22Rv1 (cell line): ENCODE data around the gene MC5R.

Source experiments
- ZFX ChIP-seq: fragments of 450-650 bp; IDR thresholded peaks from 2 replicates; pipeline ENCODE4 v1.6.1; 2017; ENCODE audit warnings: antibody characterized with exemption, borderline replicate concordance
- TF ChIP-seq, protein P1 (sequence below): fragments of 450-650 bp; IDR thresholded peaks from 2 replicates; pipeline ENCODE4 v1.5.1; 2017; ENCODE audit warnings: mild to moderate bottlenecking

GRCh38 chr18:13804305-13804704 is 19.6 kb upstream of the MC5R start:
- TF ChIP-seq, protein P1, sequence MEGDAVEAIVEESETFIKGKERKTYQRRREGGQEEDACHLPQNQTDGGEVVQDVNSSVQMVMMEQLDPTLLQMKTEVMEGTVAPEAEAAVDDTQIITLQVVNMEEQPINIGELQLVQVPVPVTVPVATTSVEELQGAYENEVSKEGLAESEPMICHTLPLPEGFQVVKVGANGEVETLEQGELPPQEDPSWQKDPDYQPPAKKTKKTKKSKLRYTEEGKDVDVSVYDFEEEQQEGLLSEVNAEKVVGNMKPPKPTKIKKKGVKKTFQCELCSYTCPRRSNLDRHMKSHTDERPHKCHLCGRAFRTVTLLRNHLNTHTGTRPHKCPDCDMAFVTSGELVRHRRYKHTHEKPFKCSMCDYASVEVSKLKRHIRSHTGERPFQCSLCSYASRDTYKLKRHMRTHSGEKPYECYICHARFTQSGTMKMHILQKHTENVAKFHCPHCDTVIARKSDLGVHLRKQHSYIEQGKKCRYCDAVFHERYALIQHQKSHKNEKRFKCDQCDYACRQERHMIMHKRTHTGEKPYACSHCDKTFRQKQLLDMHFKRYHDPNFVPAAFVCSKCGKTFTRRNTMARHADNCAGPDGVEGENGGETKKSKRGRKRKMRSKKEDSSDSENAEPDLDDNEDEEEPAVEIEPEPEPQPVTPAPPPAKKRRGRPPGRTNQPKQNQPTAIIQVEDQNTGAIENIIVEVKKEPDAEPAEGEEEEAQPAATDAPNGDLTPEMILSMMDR = no peak
- no peak for TF ChIP-seq ZFX
